HT1080 (cell line): ENCODE measurements around the gene CTSO. TPM values are rescaled to one million over a fixed set of nuclear protein-coding genes. Genes with fewer than 3 reads are reported as not detected.
A peak's percentile ranks its signal among the peaks of the same experiment; 100 is the strongest.
"Not testable (repeated sequence)": the region's sequence is repeated elsewhere in the genome, so short reads cannot be mapped to it uniquely, and the experiment has no call there.

Experiments
- DNase-seq: peaks from one replicate; pipeline ENCODE4 v3.0.0-alpha.2; 2015; ENCODE audit warnings: low read depth
- total RNA-seq: library from RNA; depleted of rRNA; stranded (reverse); fragments of >200 nt; shearing (Covaris generic); gene quantifications from 2 replicates; pipeline ENCODE4 v1.2.3, GENCODE V29; 2014

The CTSO gene
- total RNA-seq, 1 experiment from 2014 or later, result 1.1 TPM

DNA sequence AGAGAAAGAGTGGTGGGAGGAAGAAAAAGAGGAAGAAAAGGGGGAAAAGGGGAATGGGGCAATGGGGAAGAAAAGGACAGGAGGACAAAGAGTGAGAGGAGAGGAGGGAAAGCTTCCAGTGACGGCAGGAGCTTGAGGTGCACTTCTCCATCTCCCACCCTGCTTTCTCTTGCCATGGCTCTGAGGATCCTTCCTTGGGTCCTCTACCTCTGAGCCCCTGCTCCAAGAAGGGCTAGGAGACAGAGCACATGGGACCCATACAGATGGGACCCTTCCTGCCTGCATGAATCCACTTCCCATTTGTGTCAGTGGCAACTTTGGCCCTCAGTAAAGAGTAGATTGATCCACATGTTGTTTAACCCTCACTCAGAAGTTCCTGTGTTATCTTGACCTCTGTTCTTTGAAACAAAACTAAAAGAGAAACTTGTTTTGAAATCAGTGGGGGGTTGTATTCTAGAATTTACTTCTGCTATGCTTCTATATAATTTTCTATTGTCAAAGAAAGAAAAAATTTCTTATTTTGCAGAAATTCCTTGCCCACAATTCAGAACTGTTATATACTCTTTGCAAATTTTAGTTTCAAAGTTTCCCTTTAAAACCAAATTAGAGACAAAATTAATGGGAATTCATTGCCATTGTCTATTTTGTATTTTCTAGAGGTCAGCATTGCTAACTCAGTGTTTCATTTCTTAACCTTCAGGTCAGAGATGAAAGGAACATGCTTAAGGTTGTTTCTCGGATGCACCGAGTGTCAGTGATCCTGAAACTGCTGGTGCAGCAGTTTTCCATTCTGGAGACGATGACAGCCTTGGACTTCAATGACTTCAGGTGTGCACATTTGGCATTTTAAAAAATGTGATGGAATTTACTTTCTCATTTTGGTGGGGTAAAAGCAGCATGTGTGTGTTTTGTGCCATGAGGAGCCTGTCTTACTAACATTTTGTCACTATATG, 45.2 kb downstream of the CTSO start:
- DNase-seq, result no peak

DNA sequence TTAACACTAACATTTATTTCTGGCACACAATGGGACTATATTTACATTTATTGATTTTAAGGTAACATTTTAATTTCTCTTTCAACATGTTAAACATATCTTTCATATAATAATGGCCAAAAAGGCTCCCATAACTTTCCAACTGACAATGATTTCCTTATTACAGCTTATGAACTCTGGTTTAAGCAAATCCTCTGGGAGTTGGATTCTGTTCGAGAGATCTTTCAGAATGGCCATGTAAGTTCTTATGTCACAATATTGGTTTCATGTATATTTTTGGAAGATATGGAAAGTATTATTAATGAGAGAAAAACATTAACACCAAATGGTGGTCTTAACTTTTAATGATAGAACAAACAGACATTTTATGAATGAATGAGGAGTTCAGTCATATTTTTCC, 46.1 kb downstream of the CTSO start:
- no peak for DNase-seq

DNA sequence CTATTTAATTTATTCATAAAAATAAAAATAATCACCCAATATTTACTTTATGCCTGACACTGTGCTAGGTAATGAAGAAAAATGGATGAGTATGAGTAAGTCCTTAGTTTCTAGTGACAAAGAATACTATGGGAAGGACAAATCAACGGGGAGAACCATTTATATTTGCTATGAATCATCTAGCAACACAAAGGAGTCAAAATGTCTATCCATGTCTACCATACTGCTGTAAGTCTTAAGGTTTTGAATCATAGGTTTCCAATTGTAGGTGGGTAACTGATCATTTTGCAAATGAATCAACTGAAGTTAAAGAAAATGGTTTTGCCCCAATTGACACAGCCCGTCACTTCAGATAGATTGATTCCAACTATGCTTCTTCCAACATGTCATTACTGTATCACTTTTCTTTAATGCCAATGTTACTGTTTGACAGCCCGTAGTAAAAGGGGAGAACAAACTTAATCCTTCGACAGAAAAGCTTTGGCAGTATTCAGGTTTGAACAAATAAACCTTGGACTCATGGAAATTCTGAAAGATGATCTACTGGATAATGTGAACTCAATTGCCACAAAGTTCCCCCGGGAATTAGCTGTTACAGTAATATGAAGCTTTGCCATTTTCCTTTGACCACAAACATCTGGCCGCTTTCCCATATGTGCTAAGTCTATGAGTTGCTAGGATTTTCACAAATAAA, 47.0 kb downstream of the CTSO start:
- peak; percentile 81 for DNase-seq

DNA sequence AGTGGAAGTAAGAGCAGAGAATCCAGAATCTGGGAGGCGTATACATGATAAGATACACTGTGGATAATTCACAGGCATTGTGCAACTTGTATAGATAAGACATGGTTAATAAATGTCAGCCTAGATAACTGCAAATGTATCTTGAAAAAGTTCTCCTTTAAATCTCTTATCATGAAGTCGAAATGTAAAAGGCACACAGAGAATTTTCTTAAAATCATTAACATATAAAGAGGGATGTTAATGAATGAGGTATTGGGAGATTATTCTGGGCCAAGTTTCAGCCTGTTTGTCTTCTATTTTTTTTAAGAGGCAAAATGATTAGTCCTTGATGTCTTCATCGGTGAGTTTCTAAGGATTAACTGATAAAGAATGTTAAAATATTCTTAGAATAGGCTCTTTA, 49.3 kb downstream of the CTSO start:
- no peak for DNase-seq

DNA sequence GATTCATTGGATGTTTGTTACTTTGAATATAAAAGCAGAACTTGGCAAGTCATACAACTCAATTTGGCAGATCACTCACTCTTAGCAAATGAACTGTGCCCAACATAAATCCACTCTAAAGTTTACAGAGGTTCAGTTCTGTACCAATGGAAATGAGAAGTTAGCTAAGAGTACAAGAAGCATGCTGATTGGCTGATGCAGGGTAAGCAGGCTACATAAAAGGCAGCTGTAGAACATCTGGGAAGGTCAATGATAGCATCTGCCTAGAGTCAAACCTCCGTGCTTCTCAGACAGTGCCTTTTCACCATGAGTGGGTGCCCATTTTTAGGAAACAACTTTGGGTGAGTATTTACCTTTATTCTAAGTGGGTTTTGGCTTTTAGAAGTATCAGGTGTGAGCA, 50.2 kb downstream of the CTSO start, which contains the start of gene TDO2:
Gene TDO2, plus strand, starts transcription at position 244 of the 400 bp plus-strand sequence. Its CDS starts 63 bp downstream, at position 307.
- DNase-seq, result no peak

DNA sequence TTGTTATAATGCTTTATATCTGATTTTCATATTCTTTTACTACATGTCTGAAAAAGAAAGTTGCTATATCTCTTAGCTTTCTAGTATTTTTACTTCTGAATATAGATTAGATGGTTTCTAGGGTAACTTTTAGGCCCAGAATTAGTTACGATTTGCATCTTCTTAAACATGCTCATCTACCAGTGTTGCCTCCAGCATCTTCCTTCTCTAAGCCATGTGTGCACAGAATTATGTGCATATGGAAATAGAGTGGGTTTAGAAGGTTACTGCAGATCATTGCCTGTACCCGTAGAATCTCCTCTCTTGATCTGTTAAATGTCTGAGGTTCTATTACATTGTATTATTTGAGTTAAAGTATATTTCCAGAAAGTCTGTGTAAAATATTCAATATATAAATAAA, 52.7 kb downstream of the CTSO start:
- no peak for DNase-seq

DNA sequence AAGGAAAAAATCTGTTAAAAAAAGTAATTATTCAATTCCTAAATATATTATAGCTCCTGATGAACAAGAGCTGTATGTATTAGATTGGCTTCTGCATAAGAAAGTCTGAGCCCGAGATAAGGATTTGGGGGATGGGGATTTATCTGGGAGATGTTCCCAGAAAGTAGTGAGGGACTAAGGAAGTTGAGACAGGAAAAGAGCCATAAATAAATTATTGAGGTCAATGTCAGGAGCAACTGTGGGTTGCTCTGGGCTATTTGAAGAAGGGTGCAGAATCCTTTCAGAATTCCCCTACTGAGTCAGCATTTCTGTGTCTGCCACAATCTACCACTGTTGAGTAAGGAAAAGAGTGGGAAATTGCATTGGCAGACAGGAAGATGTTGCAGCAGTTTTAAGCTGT, 53.3 kb downstream of the CTSO start:
- DNase-seq, result peak; percentile 79

DNA sequence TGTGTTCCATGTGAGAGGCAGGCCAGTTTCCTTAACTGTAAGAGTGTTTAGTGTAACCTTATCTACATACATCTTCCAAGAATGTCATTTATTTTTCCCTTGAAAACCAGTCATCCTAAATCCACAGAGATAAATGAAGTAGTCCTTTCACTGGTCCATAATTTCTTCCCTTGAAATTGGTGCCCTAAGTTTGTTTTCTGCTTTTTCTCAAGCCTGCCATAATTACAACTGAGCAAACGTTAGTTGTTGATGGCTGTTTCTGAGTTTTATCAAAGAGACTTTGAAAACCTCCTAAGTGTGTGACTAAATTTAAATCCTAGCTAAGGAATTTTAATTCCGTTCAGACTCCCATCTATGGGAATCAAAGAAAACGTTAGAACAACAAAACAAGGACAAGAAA, 53.8 kb downstream of the CTSO start:
- DNase-seq, result no peak

DNA sequence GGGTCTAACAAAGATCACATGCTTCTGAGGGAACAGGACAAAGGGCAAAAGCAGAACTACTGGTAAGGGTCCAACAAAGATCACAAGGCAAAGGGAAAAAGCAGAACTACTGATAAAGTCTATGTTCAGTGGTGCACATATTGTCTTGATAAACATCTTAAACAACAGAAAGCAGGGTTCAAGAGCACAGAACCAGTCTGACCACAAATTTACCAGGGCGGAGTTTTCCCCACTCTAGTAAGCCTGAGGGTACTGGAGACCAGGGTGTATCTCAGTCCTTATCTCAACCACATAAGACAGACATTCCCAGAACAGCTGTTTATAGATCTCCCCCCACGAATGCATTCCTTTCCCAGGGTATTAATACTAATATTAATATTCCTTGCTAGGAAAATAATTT, 55.3 kb downstream of the CTSO start:
- not testable (repeated sequence) for DNase-seq

DNA sequence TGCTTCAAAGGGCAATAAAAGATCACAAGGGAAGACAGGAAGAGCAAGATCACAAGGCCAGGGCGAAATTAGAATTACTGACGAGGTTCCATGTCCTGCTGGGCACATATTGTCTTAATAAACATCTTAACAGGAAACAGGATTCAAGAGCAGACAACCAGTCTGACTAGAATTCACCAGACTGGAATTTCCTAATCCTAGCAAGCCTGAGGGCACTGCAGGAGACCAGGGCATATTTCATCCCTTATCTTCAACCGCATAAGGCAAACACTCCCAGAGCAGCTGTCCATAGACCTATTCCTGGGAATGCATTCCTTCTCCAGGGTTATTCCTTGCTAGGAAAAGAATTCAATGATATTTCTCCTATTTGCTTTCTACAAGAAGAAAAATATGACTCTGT, 62.6 kb downstream of the CTSO start:
- DNase-seq, result peak; percentile 87

DNA sequence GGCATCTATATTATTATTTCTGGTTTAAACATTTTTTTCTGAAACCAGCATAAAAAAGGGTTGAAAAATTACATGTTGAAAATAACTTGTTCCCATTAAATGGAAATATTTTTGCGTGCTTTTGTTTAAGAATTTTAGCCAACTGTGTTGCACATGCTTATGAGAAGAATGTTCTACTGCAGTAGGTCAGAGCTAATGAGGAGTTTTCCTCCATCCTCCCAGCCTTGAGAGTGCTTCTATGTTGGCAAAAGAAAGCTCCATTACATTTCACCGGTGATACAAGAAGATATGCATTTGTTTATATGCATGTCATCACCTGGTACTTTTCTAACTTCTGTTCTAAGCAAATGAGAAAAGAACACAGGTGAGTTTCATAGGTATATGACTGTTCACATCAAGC, 63.7 kb downstream of the CTSO start:
- no peak for DNase-seq

DNA sequence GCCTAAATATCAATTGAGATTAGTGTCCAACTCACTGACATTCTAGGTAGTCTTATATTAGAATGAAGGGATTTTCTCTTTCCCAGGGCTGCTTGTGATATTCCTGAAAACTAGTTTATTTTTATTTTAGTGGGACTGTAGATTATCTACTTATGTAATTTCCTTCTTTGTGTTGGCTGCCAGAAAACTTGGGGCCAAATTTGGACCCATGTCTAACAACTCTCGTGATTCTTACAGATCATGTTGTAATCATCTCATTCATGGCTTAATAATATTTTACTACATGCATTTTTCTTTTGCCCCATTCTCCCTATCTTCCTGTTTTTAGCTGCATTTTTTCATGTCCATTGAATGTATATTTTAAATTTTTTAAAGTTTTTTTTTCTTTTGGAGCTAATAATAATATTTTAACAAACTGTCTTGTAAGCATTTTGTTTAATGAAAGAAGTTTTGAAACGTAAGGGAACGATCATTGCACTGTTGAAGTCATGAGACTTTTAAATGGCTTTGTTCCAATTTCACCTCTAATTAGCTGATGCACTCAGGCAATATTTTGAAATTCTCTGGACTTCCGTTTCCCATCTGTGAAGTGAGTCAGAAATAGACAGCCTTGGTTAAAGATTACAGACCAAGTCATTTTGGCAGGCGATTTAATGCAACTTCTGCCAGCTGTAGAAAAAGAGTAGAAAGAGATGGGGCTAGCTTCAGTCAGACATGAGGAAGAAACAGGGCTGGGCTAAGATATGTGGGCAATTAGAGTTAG, 64.5 kb downstream of the CTSO start:
- peak; percentile 82 for DNase-seq

DNA sequence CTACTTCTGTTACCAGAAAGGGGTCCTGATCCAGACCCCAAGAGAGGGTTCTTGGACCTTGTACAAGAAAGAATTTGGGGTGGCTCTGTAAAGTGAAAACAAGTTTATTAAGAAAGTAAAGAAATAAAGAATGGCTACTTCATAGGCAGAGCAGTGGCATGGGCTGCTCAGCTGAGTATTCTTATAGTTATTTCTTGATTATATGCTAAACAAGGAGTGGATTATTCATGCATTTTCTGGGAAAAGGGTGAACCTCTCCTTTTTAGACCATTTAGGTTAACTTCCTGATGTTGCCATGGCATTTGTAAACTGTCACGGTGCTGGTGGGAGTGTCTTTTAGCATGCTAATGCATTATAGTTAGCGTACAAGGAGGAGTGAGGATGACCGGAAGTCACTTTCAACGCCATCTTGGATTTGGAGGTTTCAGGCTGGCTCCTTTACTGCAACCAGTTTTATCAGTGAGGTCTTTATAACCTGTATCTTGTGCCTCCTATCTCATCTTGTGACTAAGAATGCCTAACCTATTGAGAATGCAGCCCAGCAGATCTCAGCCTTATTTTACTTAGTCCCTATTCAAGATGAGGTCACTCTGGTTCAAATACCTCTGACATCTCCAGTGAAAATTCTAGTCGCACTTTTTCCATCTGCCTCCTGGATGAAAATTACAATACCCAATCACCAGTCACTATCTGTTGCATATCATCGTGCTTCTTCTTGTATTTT, 65.7 kb downstream of the CTSO start:
- no peak for DNase-seq

DNA sequence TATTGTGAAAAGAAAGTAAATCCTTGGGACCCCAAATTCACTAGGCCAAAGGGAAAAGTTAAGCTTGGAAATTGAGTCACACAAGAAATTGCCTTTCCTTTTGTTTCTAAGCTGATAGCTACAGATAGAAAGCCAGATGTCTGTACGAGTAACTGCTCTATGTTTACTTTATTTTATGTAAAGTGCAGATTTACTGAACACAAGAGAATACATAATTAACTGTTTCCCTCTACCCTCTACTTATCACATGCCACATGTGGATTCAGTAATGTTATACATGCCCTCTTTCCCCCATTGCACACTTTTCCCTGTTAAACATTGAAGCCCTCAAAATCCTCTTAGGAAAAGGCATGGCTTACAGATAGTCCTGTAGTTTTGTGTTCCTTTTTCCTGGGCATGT, 66.6 kb downstream of the CTSO start:
- no peak for DNase-seq

DNA sequence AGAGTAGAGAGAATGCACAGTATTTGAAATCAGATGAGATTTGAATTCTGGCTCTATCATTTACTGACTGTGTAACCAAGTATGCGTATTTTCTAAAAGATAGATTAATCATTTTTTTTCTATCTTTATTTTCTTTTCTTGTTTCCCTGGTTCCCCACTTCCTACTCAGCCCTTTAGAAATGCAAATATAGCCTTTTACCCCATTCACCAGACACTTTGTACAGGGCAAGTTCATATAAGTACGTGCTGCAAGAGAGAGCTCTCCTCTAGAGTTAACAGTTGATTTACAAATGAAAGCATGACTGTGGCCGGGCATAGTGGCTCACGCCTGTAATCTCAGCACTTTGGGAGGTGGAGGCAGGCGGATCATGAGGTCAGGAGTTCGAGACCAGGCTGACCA, 68.0 kb downstream of the CTSO start:
- DNase-seq, result no peak

DNA sequence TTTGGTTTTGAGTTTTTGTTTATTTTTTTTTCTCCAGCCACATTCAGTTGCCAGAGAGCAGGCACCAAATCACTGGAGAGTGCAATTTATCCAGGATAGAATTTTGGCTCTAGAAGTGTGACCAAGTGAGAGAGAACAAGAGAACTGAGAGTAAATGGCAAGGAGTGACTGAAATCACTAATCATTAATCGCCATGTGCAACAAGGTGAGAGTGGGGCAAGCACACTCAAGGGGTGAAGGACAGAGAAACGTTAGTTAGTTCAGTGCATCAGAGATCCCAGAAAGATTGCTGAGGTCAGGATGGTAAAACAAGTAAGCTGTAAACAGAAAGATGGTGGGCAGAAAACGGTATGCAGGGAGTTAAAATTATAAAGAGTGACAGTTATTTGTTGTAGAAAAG, 69.8 kb downstream of the CTSO start:
- no peak for DNase-seq

DNA sequence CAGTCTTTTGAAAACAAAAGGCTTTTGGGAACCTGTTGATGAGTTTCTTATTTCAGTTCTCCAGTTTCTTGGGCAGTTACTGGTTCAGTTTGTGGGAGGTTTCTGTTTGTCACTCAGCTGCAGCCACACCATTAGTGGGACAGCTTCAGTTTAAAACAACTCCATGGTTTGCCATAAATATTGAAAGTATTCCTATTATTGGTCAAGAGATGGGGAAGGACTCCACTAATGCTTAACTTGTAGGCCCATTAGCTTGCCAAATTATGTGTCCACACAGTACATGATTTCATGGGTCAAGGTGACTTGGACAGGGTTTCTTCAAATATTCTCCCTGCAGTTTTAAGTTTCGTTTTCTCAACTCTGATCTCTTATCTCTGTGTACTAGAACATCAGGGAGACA, 72.1 kb downstream of the CTSO start:
- DNase-seq, result no peak

DNA sequence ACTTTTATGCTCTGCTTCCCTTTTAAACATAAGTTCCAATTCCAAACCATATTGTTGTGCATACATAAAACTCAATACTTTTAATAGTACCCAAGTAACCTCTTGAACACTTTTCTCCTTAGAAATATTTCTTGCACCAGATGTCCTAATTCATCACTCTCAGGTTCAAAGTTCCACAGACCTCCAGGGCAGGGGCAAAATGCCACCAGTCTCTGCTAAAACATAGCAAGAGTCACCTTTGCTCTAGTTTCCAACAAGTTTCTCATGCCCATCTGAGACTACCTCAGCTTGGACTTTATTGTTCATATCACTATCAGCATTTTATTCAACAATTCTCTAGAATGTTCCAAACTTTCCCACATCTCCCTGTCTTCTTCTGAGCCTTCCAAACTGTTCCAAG, 73.9 kb downstream of the CTSO start:
- no peak for DNase-seq

DNA sequence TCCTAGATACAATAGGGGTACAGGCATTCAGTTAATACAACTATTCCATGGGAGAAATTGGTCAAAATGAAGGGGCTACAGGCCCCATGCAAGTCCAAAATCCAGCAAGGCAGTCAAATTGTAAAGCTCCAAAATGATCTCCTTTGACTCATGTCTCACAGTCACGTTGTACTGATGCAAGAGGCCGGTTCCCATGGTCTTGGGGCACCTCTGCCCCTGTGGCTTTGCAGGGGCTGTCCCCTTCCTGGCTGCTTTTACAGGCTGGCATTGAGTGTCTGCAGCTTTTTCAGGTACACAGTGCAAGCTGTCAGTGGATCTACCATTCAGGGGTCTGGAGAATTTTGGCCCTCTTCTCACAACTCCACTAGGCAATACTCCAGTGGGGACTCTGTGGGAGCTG, 75.1 kb downstream of the CTSO start:
- DNase-seq, result no peak

DNA sequence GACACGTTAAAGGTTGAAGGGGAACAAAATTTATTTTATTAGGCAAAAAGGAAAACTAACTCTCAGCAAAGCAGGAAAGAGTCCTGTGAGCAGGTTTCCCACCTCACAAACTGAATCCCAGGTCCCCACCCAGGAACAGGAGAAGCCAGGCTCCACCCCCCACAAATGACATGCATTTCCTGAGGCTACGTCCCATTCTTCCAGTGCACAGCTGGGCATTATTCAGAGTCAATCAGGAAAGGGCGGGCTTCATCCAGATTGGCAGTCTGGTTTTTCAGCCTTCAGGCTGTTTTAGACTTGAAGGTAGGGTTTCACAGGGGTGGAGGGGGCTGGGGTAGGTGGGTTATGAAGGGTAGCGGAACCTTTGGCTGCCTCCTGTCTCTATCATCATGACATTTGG, 75.7 kb downstream of the CTSO start:
- no peak for DNase-seq

DNA sequence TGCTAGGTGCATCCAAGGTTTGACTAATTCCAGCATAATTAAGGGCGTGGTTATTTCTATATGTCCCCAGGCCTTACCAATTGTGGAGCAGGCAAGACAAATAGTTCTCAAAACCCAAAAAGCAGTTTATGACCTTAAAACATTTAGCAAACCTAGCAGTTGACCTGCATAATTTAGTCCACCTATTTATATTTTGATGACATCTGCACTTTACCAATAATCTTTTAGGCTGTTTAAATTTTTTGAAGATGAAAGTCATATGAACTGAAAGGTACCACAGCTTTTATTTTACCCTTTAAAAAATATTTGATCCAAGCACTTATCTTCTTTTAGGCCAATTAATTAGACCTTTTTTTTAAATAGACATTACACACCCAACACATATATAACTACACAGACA, 77.8 kb downstream of the CTSO start:
- no peak for DNase-seq
